GM10847 (cell line): ENCODE measurements around the gene TRIM49D2.
"Not testable (repeated sequence)": the region's sequence is repeated elsewhere in the genome, so short reads cannot be mapped to it uniquely, and the experiment has no call there.

Experiments used
- POLR2A ChIP-seq: IDR thresholded peaks from 2 replicates; pipeline ENCODE4 v1.6.1; 2011; ENCODE audit not compliant: insufficient read length; ENCODE audit errors: extremely low read depth

Gene TRIM49D2, protein sequence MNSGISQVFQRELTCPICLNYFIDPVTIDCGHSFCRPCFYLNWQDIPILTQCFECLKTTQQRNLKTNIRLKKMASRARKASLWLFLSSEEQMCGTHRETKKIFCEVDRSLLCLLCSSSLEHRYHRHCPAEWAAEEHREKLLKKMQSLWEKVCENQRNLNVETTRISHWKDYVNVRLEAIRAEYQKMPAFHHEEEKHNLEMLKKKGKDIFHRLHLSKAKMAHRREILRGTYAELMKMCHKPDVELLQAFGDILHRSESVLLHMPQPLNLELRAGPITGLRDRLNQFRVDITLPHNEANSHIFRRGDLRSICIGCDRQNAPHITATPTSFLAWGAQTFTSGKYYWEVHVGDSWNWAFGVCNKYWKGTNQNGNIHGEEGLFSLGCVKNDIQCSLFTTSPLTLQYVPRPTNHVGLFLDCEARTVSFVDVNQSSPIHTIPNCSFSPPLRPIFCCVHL

GRCh38 chr11:89923764-89924163, at the start of gene TRIM49D2:
Gene TRIM49D2, plus strand, starts transcription at chr11:89924064. Its CDS starts 2,698 bp downstream, at chr11:89926762.
- not testable (repeated sequence) for TF ChIP-seq POLR2A

DNA sequence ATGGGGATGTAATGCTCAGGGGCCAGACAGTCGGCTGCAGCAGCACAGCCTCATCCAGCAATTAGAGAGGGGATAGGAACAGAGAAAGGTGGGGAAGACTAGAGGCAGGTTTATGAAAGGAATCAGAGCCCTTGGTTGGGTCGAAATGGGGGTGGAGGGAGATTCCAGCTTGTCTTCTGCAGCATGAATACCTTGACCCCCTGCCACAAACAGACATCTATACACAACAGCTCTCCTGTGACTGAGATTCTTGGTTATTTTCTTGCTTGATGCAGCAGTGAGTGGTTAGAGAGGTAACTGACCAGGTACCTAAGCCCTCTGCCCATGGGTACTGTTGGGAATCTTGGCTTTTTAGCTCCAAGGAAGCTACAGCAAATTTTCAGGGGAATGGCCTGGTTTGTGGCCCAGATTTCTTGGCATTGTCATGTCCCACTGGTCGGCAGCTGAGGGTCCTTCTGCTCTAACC, 1.6 kb upstream of the TRIM49D2 start, which contains the start of gene TRIM49D1:
TSS of gene TRIM49D1 (minus strand) at position 51 of the 466 bp plus-strand sequence. CDS start 4,535 bp downstream, outside the sequence.
- TF ChIP-seq POLR2A: no peak

GRCh38 chr11:89965737-89966136, 41.9 kb downstream of the TRIM49D2 start, which contains the start of gene TRIM64:
Gene TRIM64, plus strand, starts transcription at chr11:89966037. Its CDS starts 2,467 bp downstream, at chr11:89968504.
- not testable (repeated sequence) for TF ChIP-seq POLR2A
